B cell (primary cell): ENCODE results near the gene CPEB3. TPM values are rescaled to one million over a fixed set of nuclear protein-coding genes. Genes with fewer than 3 reads are reported as not detected.

Experiments
- ATAC-seq: fragments of 200-7000 bp; cut with Tn5 transposase; one replicate; pipeline ENCODE4 v1.10.0; 2021; ENCODE audit warnings: low read depth, mild to moderate bottlenecking, moderate number of reproducible peaks, moderate library complexity
- CTCF ChIA-PET: fragments of 350-600 bp; sonication (Branson Sonifier 250); formaldehyde crosslinking; loops from one replicate; lab custom pipeline; 2021; ENCODE audit warnings: antibody characterized with exemption, inconsistent platforms; lab: Charles Lee
- POLR2A ChIA-PET: fragments of 350-600 bp; sonication (Branson Sonifier 250); formaldehyde crosslinking; loops from one replicate; lab custom pipeline; 2021; ENCODE audit warnings: antibody characterized with exemption; lab: Charles Lee
- DNase-seq: peaks from one replicate; pipeline ENCODE4 v3.0.0; 2013
- H2AFZ ChIP-seq: 2 replicates; pipeline ENCODE4 v1.6.1; 2012; ENCODE audit warnings: mild to moderate bottlenecking, low read depth, low read length; ENCODE audit not compliant: insufficient read depth, poor library complexity, severe bottlenecking
- H3K27ac ChIP-seq, 2 donors: 1 replicate in 1 of 2; 2 replicates in 1 of 2; pipeline ENCODE4 v1.5.1; 2012 to 2013; ENCODE audit warnings: low read length in 2 of 2, mild to moderate bottlenecking in 2 of 2, moderate library complexity in 1 of 2
- H3K27me3 ChIP-seq, 4 experiments: fragments of 200-600 bp in 1 of 4; sonication (generic) in 1 of 4; replicated peaks in 1 of 4; 1 replicate in 2 of 4; 2 replicates in 2 of 4; pipeline versions ENCODE4 v1.6.1 to v1.7.0; 2013 to 2016; ENCODE audit warnings: low read length in 3 of 4, mild to moderate bottlenecking in 2 of 4, mixed read lengths in 1 of 4, moderate library complexity in 1 of 4; ENCODE audit not compliant: insufficient read depth in 4 of 4, control insufficient read depth in 3 of 4; ENCODE audit errors: control extremely low read depth in 1 of 4
- H3K36me3 ChIP-seq, 2 experiments: replicated peaks in 1 of 2; 1 replicate in 1 of 2; 2 replicates in 1 of 2; pipeline versions ENCODE4 v1.6.1 to v1.7.1; 2013; ENCODE audit warnings: low read length in 1 of 2; ENCODE audit not compliant: insufficient read depth in 2 of 2, control insufficient read depth in 1 of 2; ENCODE audit errors: control extremely low read depth in 1 of 2, extremely low read depth in 1 of 2
- H3K4me1 ChIP-seq, 2 donors: fragments of 200-600 bp in 1 of 2; sonication (generic) in 1 of 2; 1 replicate in 1 of 2; 2 replicates in 1 of 2; pipeline versions ENCODE4 v1.5.1 to v1.6.1; 2013 to 2017; ENCODE audit warnings: low read length in 2 of 2; ENCODE audit not compliant: control insufficient read depth in 2 of 2, insufficient read depth in 2 of 2
- H3K4me2 ChIP-seq: replicated peaks from 2 replicates; pipeline ENCODE3; 2012; ENCODE audit warnings: mild to moderate bottlenecking, low read depth, low read length; ENCODE audit not compliant: poor library complexity, severe bottlenecking
- H3K4me3 ChIP-seq, 5 experiments: fragments of 200-600 bp in 1 of 5; sonication (generic) in 1 of 5; 1 replicate in 3 of 5; 2 replicates in 2 of 5; pipeline versions ENCODE4 v1.5.1 to v1.7.0; 2011 to 2016; ENCODE audit warnings: low read length in 4 of 5, mild to moderate bottlenecking in 4 of 5, low read depth in 2 of 5, control low read depth in 1 of 5, moderate library complexity in 1 of 5; ENCODE audit not compliant: insufficient read depth in 1 of 5; ENCODE audit errors: control extremely low read depth in 1 of 5, extremely low read depth in 1 of 5
- H3K79me2 ChIP-seq: fragments of 200-600 bp; sonication (generic); one replicate; pipeline ENCODE4 v1.6.0; 2016; ENCODE audit warnings: low read length; ENCODE audit not compliant: control insufficient read depth, insufficient read depth
- H3K9ac ChIP-seq: fragments of 200-600 bp; sonication (generic); 2 replicates; pipeline ENCODE4 v1.6.1; 2017; ENCODE audit warnings: mild to moderate bottlenecking, low read length, moderate library complexity
- H3K9me3 ChIP-seq, 3 donors: one replicate each; pipeline versions ENCODE4 v1.6.1 to v1.7.1; 2013; ENCODE audit warnings: low read length in 2 of 3; ENCODE audit not compliant: control insufficient read depth in 2 of 3, insufficient read depth in 1 of 3; ENCODE audit errors: control extremely low read depth in 1 of 3
- H4K20me1 ChIP-seq: 2 replicates; pipeline ENCODE4 v1.6.0; 2012; ENCODE audit warnings: mild to moderate bottlenecking, low read length; ENCODE audit not compliant: insufficient read depth, control insufficient read depth, poor library complexity, severe bottlenecking
- H3K27ac Mint-ChIP-seq: one replicate; pipeline ENCODE4 v1.8.0; 2021; ENCODE audit warnings: mixed read lengths
- H3K27me3 Mint-ChIP-seq: one replicate; pipeline ENCODE4 v1.8.0; 2021; ENCODE audit warnings: mixed read lengths
- H3K4me1 Mint-ChIP-seq: one replicate; pipeline ENCODE4 v1.8.0; 2021; ENCODE audit warnings: mixed read lengths
- H3K4me3 Mint-ChIP-seq: one replicate; pipeline ENCODE4 v1.8.0; 2021; ENCODE audit warnings: mixed read lengths
- H3K9me3 Mint-ChIP-seq: one replicate; pipeline ENCODE4 v1.8.0; 2022; ENCODE audit warnings: mixed read lengths; ENCODE audit not compliant: insufficient read depth
- CTCF ChIP-seq: fragments of 200-600 bp; IDR thresholded peaks from one replicate; pipeline ENCODE4 v1.8.0; 2022; ENCODE audit warnings: antibody characterized with exemption, mild to moderate bottlenecking
- EZH2 ChIP-seq: IDR thresholded peaks from 2 replicates; pipeline ENCODE4 v1.6.1; 2012; ENCODE audit warnings: borderline replicate concordance, low read depth, mild to moderate bottlenecking, moderate library complexity, low read length; ENCODE audit not compliant: insufficient read depth, poor library complexity, severe bottlenecking
- WGBS: methylation state at CpG from one replicate; pipeline ENCODE4 v1.1.5; 2013; ENCODE audit warnings: missing lambda C conversion rate; ENCODE audit not compliant: insufficient coverage; 5-methylcytosine and 5-hydroxymethylcytosine counted together
- intact Hi-C: fragments of 100-400 bp; cut with micrococcal nuclease; formaldehyde crosslinking; loops from one replicate; pipeline ENCODE4 v1.10.0; 2022
- polyA plus RNA-seq: library from polyadenylated mRNA; depleted of rRNA; stranded (reverse); fragments of >200 nt; gene quantifications from 2 replicates; pipeline ENCODE4 v1.2.3, GENCODE V29; 2012
- total RNA-seq, 2 donors: library from RNA; stranded (reverse); fragments of 120-200 nt in 1 of 2; gene quantifications; 1 replicate in 1 of 2; 2 replicates in 1 of 2; pipeline versions ENCODE4 v1.2.3 to v1.2.4, GENCODE V29; 2013 to 2022

Gene CPEB3
- total and polyA plus RNA-seq, 2 donors (not counting 1 experiment from before 2014, with no cell fraction given), result 1.6 to 6.7 TPM

- TF ChIP-seq EZH2 (no peak), CTCF (no peak)
- Histone ChIP-seq H3K27ac (no peak overlapping the region), H3K36me3 (peaks cover 0 to 9% of the 10 kb centered on the region in 2 experiments), H3K9ac (no peak overlapping the region), H3K79me2 (no peaks in the 10 kb centered on the region), H3K4me2 (no peak overlapping the region), H3K27me3 (no peaks in the 10 kb centered on the region), H3K4me1 (no peaks in the 10 kb centered on the region), H3K9me3 (no peaks in the 10 kb centered on the region), H3K4me3 (no peak overlapping the region), H2AFZ (no peak overlapping the region), H4K20me1 (no peaks in the 10 kb centered on the region)
- ChIA-PET CTCF (interaction anchor here (0.6 kb wide), 1 partner anchor 87 kb away, joined by 3 read pairs; no protein-coding TSS in a partner anchor), POLR2A (no interaction called here)
- DNase-seq (no peak), ATAC-seq (no peak)
- H3K27me3 Mint-ChIP-seq, result no peaks in the 10 kb centered on the region
- WGBS, result no CpG with 5 or more reads among the region's 5 CpGs
- no peak overlapping the region for H3K27ac Mint-ChIP-seq
- no peak overlapping the region for H3K4me3 Mint-ChIP-seq
- intact Hi-C loops, result no loop called here
- no peaks in the 10 kb centered on the region for H3K4me1 Mint-ChIP-seq
- no peaks in the 10 kb centered on the region for H3K9me3 Mint-ChIP-seq
These were observed 115.7 kb downstream of the CPEB3 start for GRCh38 chr10:92175164-92175563.

GRCh38 chr10:92173996-92174395 is 116.9 kb downstream of the CPEB3 start:
- POLR2A ChIA-PET, result no interaction called here
- H3K4me3 Mint-ChIP-seq, result no peak overlapping the region
- Histone ChIP-seq H3K9me3 (peaks cover 0 to 4% (median 0%) of the 10 kb centered on the region in 3 donors), H3K27ac (no peak overlapping the region), H3K4me2 (no peak overlapping the region), H3K4me1 (no peaks in the 10 kb centered on the region), H3K9ac (no peak overlapping the region), H3K27me3 (no peaks in the 10 kb centered on the region), H4K20me1 (no peaks in the 10 kb centered on the region), H3K4me3 (no peak overlapping the region), H3K36me3 (peaks cover 0 to 9% of the 10 kb centered on the region in 2 experiments), H2AFZ (no peak overlapping the region), H3K79me2 (no peaks in the 10 kb centered on the region)
- CTCF ChIA-PET, result no interaction called here
- no peak overlapping the region for H3K27ac Mint-ChIP-seq
- ATAC-seq, result no peak
- H3K4me1 Mint-ChIP-seq, result no peaks in the 10 kb centered on the region
- TF ChIP-seq CTCF (no peak), EZH2 (no peak)
- intact Hi-C loops, result no loop called here
- DNase-seq, result no peak
- H3K9me3 Mint-ChIP-seq, result no peaks in the 10 kb centered on the region
- no peaks in the 10 kb centered on the region for H3K27me3 Mint-ChIP-seq
